ENCODE results near the gene EID2B. TPM values are rescaled to one million over a fixed set of nuclear protein-coding genes. Genes with fewer than 3 reads are reported as not detected.

Gene EID2B
- total and polyA plus RNA-seq, 9 of the 15 experiments (the other 6 are each of a cell fraction or from before 2014, with no cell fraction given) = 2.8 to 8.8 (median 4.8) TPM

- TF ChIP-seq JUN (IDR thresholded peaks at IDR 0.05; ENCODE audit: borderline replicate concordance, low read depth, low read length) (peak; percentile 67; the same call in 1 of the 2 replicates), JUN (CRISPR knock-in tag; IDR thresholded peaks at IDR 0.05; ENCODE audit: borderline replicate concordance) (peak; percentile 99), KLF1 (tag; IDR thresholded peaks at IDR 0.05) (no peak), POLR3G (IDR thresholded peaks at IDR 0.05; ENCODE audit: extremely low read depth, insufficient read length, insufficient replicate concordance) (no peak), FOXP1 (CRISPR knock-in tag; IDR thresholded peaks at IDR 0.05) (peak; percentile 100), ZNF764 (CRISPR knock-in tag; IDR thresholded peaks at IDR 0.05; ENCODE audit: low read depth) (peak; percentile 98), POLR2G (IDR thresholded peaks at IDR 0.05; ENCODE audit: low read depth, low read length) (peak; percentile 60), FOXK1 (CRISPR knock-in tag; IDR thresholded peaks at IDR 0.05; ENCODE audit: borderline replicate concordance) (peak; percentile 81; the same call in 1 of the 2 replicates), MEIS2 (IDR thresholded peaks at IDR 0.05; ENCODE audit: partially characterized antibody) (peak; percentile 66), MTA3 (IDR thresholded peaks at IDR 0.05; ENCODE audit: borderline replicate concordance) (peak; percentile 57; the same call in 1 of the 2 replicates), ZKSCAN3 (CRISPR knock-in tag; IDR thresholded peaks at IDR 0.05) (no peak), SOX6 (IDR thresholded peaks at IDR 0.05) (0 out of 2 replicates have a peak, but pooled peaks have one; percentile 33), STAT6 (CRISPR knock-in tag; IDR thresholded peaks at IDR 0.05) (peak; percentile 87; the same call in 1 of the 2 replicates), ZNF124 (CRISPR knock-in tag; IDR thresholded peaks at IDR 0.05) (peak; percentile 96), NR4A1 (CRISPR knock-in tag; IDR thresholded peaks at IDR 0.05) (no peak), NR4A1 (tag; IDR thresholded peaks at IDR 0.05) (peak; percentile 60; the same call in 1 of the 2 replicates)
- TF ChIP-seq, protein P1, sequence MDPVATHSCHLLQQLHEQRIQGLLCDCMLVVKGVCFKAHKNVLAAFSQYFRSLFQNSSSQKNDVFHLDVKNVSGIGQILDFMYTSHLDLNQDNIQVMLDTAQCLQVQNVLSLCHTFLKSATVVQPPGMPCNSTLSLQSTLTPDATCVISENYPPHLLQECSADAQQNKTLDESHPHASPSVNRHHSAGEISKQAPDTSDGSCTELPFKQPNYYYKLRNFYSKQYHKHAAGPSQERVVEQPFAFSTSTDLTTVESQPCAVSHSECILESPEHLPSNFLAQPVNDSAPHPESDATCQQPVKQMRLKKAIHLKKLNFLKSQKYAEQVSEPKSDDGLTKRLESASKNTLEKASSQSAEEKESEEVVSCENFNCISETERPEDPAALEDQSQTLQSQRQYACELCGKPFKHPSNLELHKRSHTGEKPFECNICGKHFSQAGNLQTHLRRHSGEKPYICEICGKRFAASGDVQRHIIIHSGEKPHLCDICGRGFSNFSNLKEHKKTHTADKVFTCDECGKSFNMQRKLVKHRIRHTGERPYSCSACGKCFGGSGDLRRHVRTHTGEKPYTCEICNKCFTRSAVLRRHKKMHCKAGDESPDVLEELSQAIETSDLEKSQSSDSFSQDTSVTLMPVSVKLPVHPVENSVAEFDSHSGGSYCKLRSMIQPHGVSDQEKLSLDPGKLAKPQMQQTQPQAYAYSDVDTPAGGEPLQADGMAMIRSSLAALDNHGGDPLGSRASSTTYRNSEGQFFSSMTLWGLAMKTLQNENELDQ (CRISPR knock-in tag; IDR thresholded peaks at IDR 0.05; ENCODE audit: borderline replicate concordance) = peak; percentile 80; the same call in 1 of the 2 replicates
- TF ChIP-seq, protein P2, sequence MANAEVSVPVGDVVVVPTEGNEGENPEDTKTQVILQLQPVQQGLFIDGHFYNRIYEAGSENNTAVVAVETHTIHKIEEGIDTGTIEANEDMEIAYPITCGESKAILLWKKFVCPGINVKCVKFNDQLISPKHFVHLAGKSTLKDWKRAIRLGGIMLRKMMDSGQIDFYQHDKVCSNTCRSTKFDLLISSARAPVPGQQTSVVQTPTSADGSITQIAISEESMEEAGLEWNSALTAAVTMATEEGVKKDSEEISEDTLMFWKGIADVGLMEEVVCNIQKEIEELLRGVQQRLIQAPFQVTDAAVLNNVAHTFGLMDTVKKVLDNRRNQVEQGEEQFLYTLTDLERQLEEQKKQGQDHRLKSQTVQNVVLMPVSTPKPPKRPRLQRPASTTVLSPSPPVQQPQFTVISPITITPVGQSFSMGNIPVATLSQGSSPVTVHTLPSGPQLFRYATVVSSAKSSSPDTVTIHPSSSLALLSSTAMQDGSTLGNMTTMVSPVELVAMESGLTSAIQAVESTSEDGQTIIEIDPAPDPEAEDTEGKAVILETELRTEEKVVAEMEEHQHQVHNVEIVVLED (CRISPR knock-in tag; IDR thresholded peaks at IDR 0.05) = peak; percentile 70
- TF ChIP-seq, protein P3, sequence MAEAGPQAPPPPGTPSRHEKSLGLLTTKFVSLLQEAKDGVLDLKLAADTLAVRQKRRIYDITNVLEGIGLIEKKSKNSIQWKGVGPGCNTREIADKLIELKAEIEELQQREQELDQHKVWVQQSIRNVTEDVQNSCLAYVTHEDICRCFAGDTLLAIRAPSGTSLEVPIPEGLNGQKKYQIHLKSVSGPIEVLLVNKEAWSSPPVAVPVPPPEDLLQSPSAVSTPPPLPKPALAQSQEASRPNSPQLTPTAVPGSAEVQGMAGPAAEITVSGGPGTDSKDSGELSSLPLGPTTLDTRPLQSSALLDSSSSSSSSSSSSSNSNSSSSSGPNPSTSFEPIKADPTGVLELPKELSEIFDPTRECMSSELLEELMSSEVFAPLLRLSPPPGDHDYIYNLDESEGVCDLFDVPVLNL (CRISPR knock-in tag; IDR thresholded peaks at IDR 0.05; ENCODE audit: low read depth) = peak; percentile 77; the same call in 1 of the 2 replicates
- TF ChIP-seq, protein P4, sequence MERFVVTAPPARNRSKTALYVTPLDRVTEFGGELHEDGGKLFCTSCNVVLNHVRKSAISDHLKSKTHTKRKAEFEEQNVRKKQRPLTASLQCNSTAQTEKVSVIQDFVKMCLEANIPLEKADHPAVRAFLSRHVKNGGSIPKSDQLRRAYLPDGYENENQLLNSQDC (CRISPR knock-in tag; IDR thresholded peaks at IDR 0.05) = no peak
Measured at GRCh38 chr19:39502640-39503417, 29.8 kb downstream of the EID2B start (continued).
